Fibroblast of skin of left biceps (primary cell): Measurements from ENCODE around the gene SAP130.

Source experiments
- DNase-seq, 2 experiments: peaks; one replicate each; pipeline ENCODE4 v3.0.0-alpha.2; 2013; ENCODE audit warnings: low read depth in 2 of 2

SAP130 gene

GRCh38 chr2:128027801-128028667, at the start of gene SAP130:
Gene SAP130, minus strand, starts transcription at chr2:128028059. Its CDS starts 1,767 bp downstream, at chr2:128026292.
- peak; percentile 70 to 80 for DNase-seq

DNA sequence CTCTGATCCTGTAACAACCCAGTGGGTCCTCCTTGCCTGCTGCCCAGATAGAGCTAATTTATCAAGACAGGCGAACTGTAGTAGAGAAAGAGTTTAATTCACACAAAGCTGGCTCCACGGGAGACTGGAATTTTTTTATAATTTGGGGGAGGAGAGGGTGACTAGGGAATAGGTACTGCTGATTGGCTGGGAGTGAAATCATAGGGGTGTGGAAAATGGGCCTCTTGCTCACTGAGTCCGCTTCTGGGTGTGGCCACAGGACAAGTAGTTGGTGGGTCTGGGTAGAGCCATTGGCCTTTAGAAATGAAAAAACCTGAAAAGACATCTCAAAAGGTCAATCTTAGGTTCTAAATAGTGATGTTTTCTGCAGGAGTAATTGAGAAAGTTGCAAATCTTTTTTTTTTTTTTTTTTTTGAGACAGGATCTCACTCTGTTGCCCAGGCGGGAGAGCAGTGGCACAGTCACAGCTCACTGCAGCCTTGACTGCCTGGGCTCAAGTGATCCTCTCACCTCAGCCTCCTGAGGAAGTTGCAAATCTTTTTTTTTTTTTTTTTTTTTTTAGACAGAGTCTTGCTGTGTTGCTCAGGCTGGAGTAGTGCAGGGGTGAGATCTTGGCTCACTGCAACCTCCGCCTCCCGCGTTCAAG, 48.7 kb upstream of the SAP130 start:
- DNase-seq: no peak

DNA sequence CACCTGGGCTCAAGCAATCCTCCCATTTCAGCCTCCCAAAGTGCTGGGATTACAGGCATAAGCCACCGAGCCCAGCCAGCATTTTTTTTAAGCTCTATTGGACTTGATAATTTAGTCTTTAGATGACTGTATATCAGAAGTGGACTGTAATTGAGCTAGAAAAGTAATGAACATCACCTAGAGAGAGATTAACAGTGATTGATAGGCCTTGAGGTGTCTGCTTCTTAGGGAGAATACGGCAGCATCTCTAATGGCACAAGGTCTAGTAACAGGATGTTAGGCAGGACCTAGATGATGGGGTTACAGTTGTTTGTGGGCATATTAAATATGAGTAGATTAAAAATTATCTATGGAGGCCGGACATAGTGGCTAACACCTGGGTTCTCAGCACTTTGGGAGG, 45.4 kb upstream of the SAP130 start:
- no peak for DNase-seq

GRCh38 chr2:128069769-128070168, 41.9 kb upstream of the SAP130 start:
- DNase-seq: no peak

DNA sequence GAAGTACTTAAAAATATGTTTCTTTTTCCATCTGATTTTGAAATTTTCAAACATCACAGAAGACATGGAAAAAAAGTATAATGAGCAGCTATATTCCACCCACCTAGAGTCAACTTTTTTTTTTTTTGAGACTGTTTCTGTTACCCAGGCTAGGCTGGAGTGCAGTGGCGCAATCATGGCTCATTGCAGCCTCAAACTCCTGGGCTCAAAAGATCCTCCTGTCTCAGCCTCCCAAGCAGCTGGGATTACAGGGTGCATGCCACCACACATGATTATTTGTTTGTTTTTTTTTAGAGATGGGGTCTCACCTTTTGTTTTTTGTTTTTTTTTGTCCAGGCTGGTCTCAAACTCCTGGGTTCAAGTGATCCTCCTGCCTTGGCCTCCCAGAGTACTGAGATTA, 36.5 kb upstream of the SAP130 start:
- no peak for DNase-seq

- DNase-seq: no peak
These were observed 34.7 kb upstream of the SAP130 start for GRCh38 chr2:128062571-128062970.

GRCh38 chr2:128058114-128058513, 30.3 kb upstream of the SAP130 start:
- DNase-seq: no peak

- DNase-seq: no peak
These were observed 29.5 kb upstream of the SAP130 start for GRCh38 chr2:128057334-128057733.

DNA sequence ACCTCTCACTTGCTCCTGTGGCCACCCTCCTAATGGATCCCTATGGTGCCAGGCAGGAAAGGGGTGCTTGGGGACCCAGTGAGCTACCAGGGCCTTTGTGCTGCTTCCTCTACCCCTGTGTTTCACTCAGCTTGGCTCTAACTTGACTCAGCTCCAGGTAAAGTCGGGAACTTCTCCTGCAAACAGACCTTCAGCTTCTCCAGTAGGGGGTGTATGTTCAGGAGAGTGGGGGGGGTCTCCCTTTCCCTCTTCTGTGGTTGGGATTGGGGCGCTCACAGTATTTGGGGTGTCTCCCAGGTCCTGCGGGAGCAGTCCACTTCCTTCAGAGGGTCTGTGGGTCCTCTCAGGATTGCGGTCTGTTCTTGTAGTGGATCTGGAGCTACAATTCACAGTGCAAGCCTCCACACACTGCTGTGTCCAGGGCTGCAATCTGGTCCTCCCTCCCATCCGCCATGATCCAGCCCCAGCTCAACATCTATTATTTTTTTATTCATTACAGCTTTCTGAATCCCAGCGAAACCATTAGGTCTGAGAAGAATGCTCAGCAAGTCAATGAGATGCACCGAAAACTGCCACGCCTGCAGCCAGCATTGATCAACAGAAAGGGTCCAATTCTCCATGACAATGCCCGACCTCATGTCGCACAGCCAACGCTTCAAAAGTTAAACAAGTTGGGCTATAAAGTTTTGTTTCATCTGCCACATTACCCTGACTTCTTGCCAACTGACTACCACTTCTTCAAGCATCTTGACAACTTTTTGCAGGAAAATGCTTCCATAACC, 26.4 kb upstream of the SAP130 start:
- DNase-seq: no peak

GRCh38 chr2:128053331-128053730, 25.5 kb upstream of the SAP130 start:
- no peak for DNase-seq

- DNase-seq: no peak
These were observed 15.2 kb upstream of the SAP130 start for GRCh38 chr2:128043041-128043440.

DNA sequence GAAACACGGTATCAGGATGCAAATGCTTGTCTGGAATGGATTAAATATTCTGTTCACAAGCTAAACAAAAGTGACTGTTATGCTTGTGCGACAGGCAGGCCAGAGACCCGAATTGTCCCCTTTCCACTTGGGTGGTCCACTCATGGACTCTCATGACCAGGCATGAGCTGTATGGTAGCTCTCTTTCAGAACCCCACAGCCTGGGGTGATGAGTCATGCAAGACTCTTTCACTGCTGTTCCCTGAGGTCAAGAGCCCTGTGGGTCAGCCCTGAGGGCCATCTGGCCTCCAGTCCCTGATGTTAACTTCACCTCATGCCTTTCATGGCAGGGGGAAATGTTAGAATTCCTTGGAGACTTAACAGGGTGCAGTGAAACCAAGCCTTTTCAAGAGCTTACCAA, 13.7 kb upstream of the SAP130 start:
- no peak for DNase-seq

DNA sequence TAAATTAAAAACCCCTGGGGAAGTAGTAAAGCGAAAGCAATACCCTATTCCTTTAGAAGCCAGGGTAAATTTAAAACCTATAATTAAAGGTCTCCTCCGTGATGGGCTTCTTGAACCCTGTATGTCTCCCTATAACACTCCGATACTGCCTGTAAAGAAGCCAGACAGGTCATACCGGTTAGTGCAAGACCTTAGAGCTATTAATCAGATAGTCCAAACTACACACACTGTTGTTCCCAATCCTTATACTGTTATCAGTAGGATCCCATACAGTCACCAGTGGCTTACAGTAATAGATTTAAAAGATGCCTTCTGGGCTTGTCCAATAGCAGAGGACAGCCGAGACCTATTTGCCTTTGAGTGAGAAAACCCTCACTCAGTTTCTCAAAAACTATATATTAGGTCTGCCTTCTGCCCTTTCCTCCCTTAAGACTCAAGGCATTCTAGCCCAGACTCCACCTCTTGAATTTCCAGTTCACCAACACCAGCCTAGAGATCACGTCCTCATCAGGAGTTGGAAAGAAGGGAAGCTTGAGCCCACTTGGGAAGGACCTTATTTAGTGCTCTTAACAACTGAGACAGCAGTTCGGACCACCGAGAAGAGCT, 12.4 kb upstream of the SAP130 start:
- DNase-seq: no peak

DNA sequence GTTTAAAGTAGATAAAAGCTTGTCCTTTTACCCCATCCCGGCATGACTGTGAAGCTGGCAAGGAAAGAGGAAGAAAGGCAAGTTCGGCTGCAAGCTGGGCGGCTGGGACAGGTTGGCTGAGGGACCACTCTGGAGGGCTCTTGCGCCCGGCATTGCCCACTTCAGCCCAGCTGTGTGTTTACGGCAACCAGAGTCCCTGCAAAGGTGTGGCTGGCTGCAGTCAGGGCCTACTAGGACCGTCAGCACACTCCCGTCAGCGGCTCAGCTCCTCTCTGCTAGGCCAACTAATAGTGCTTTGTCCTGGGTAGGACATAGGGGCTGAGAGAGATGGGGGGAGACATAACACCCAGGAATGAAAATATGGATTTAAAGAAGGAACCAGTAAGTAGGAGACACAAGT, 11.7 kb upstream of the SAP130 start:
- no peak for DNase-seq

DNA sequence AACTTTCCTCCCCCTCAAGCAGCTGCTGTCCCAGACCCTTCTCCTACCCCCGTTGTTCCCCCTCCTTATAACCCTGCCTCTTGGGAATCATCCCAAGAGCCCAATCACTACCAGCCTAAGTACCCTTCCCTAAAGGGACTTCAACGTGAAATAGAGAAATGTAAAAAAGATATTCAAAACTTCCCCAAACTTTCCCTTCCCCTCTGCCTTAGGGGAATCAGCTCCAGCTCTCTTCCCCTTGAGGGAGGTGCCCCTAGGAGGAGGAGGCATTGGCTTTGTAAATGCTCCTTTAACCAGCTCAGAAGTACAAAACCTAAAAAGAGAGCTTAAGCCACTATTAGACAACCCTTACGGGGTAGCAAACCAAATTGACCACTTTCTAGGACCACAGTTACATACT, 10.6 kb upstream of the SAP130 start:
- no peak for DNase-seq

GRCh38 chr2:128037649-128038048, 9.8 kb upstream of the SAP130 start:
- DNase-seq: no peak

GRCh38 chr2:128036748-128037607, 9.1 kb upstream of the SAP130 start:
- DNase-seq: no peak

DNA sequence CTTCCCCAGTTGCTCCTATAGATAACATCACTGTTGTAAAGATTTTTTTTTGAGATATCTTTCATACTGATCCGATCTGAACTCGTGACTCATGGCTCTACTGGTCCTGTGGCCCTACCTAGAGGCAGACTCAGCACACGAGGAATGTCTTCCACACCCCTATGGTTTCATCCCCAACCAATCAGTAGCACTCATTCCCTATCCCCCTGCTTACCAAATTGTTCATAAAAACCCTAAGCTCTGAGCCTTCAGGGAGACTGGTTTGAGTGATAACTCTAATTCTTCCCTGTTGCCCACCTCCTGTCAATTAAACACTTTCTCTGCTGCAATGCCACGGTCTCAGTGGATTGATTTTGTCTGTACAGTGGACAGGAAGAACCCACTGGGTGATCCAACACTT, 4.2 kb upstream of the SAP130 start:
- no peak for DNase-seq

DNA sequence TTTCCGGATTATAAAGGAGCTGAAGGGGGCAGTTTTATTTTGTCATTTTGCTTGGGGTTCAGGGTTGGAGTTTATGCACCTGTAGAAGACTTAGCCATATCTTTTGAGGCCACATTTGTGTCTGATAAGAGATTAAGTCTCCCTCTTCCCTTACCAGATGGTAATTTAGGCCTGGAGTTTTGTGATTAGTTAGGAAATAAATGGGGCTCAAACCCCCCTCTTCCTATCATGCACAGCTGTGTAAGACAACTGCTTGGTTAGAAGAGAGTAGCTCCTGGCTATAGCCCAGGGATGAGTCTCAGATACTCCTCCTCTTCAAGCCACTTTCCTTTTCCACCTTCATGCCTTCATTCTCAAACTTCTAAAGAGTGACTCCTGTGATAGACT, 802 bp upstream of the SAP130 start:
- DNase-seq: no peak

DNA sequence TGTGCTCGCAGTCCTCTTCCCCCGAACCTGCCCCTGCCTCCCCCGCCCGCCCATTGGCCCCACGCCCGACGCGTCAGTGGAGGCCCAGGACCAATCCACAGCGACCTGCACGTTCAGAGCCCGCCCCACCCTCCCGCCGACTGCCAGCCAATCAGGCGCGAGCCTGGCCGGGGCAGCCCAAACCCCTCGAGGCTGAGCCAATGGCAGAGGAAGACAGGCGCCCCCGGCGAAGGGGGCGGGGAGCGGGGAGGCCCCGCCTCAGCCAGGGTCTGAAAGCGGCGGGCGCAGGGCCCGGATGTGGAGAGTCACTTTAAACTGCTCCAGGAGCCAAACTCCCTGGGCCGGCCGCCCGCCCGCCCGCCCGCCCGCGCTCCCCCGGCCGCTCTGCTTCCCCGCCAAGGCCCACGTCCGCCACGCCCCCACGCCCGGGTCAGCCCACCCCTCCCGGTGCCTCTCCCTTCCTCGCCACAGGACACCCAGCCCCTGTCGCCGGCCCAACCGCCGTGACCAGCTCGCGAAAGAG, 520 bp downstream of the SAP130 start:
- peak; percentile 97 for DNase-seq
